ENCODE data around the gene MRE11. TPM values are rescaled to one million over a fixed set of nuclear protein-coding genes. Genes with fewer than 3 reads are reported as not detected.

MRE11 gene
- total RNA-seq, 4 donors from 2014 or later: 12.2 to 45.2 (median 18.4) TPM

GRCh38 chr11:94481342-94481741 lies 12.3 kb downstream of the MRE11 start:
- Histone ChIP-seq H3K27me3 (no peaks in the 10 kb centered on the region), H3K4me1 (no peaks in the 10 kb centered on the region), H3K36me3 (peaks cover 76% of the 10 kb centered on the region), H3K9me3 (no peaks in the 10 kb centered on the region), H3K4me3 (no peak overlapping the region), H3K27ac (no peak overlapping the region)
- TF ChIP-seq POLR2AphosphoS5 (IDR thresholded peaks at IDR 0.05): no peak
- no peak for TF ChIP-seq POLR2A (IDR thresholded peaks at IDR 0.05)
- no peak for TF ChIP-seq CTCF (IDR thresholded peaks at IDR 0.05)
- no peak for TF ChIP-seq EP300 (IDR thresholded peaks at IDR 0.05)
- no peak for DNase-seq (ENCODE audit: low spot score in 2 of 2)

DNA sequence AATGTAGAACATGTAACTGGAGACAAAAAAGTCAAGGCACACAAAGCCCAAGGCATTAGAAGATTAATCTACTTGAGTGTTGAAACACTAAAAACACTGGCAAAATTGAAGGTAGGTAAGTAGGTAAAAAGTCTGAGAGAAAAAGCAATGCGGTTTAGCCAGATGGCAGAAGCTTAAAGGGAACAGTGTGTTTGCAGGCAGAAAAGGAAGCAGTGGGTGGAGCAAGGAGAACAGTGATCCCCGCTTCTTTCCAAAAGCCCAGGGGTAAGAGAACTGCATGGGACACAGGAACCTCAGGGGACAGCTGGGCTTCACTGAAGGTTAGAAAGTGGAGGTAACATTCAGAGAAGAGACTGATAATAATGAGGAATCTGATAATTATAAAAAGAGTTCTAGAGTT lies 16.0 kb downstream of the MRE11 start:
- Histone ChIP-seq H3K9me3 (no peaks in the 10 kb centered on the region), H3K4me1 (no peaks in the 10 kb centered on the region), H3K36me3 (peaks cover 46% of the 10 kb centered on the region), H3K27me3 (no peaks in the 10 kb centered on the region), H3K27ac (no peak overlapping the region), H3K4me3 (no peak overlapping the region)
- 77% methylated on average over 2 of the region's 2 CpGs for WGBS
- DNase-seq (ENCODE audit: low spot score in 2 of 2): no peak
- no peak for TF ChIP-seq CTCF (IDR thresholded peaks at IDR 0.05)

- DNase-seq (ENCODE audit: low spot score in 2 of 2): no peak
- TF ChIP-seq EP300 (IDR thresholded peaks at IDR 0.05): no peak
- no peak for TF ChIP-seq POLR2A (IDR thresholded peaks at IDR 0.05)
- TF ChIP-seq CTCF (IDR thresholded peaks at IDR 0.05): no peak
- no peak for TF ChIP-seq POLR2AphosphoS5 (IDR thresholded peaks at IDR 0.05)
- Histone ChIP-seq H3K36me3 (peaks cover 21% of the 10 kb centered on the region), H3K27me3 (no peaks in the 10 kb centered on the region), H3K4me3 (no peak overlapping the region), H3K9me3 (no peaks in the 10 kb centered on the region), H3K27ac (no peak overlapping the region), H3K4me1 (no peaks in the 10 kb centered on the region)
- 95% methylated on average over 3 of the region's 3 CpGs for WGBS
Measured at GRCh38 chr11:94472916-94473799, 20.5 kb downstream of the MRE11 start.

DNA sequence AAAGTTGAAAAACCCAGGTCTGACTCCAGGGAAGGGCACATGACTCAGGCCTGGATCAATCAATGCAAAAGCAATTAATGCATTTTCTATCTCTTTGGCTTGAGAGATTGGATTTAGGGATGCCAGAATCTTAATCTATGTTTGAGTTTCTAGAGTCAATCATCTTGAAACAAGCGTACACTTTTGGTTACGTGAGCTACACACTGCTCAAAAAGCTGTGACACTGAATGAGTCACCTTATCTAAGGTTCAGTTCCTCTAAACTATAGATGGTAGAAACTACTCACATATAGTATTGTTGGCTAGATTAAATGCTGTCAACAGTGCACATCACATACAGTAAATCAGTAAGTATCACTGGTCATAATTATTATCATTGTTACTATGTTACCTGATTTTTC lies 24.2 kb downstream of the MRE11 start:
- Histone ChIP-seq H3K27ac (no peak overlapping the region), H3K4me1 (no peaks in the 10 kb centered on the region), H3K4me3 (no peak overlapping the region), H3K36me3 (peaks cover 35% of the 10 kb centered on the region), H3K9me3 (no peaks in the 10 kb centered on the region), H3K27me3 (no peaks in the 10 kb centered on the region)
- DNase-seq (ENCODE audit: low spot score in 2 of 2): no peak
- TF ChIP-seq EP300 (IDR thresholded peaks at IDR 0.05) (no peak), CTCF (IDR thresholded peaks at IDR 0.05) (no peak), POLR2A (IDR thresholded peaks at IDR 0.05) (no peak), POLR2AphosphoS5 (IDR thresholded peaks at IDR 0.05) (no peak)
- WGBS: 95% methylated on average over 2 of the region's 2 CpGs

GRCh38 chr11:94459576-94459975 lies 34.1 kb downstream of the MRE11 start:
- H3K27me3 ChIP-seq: no peaks in the 10 kb centered on the region
- 89% methylated on average over 2 of the region's 2 CpGs for WGBS
- no peaks in the 10 kb centered on the region for H3K4me1 ChIP-seq
- no peak overlapping the region for H3K27ac ChIP-seq
- H3K36me3 ChIP-seq: peaks cover 42% of the 10 kb centered on the region
- no peak for DNase-seq (ENCODE audit: low spot score in 2 of 2)
- H3K4me3 ChIP-seq: no peak overlapping the region
- TF ChIP-seq CTCF (IDR thresholded peaks at IDR 0.05): no peak
- TF ChIP-seq POLR2AphosphoS5 (IDR thresholded peaks at IDR 0.05): no peak
- TF ChIP-seq POLR2A (IDR thresholded peaks at IDR 0.05): no peak
- TF ChIP-seq EP300 (IDR thresholded peaks at IDR 0.05): no peak
- H3K9me3 ChIP-seq: no peaks in the 10 kb centered on the region
